NCI-H2196 (cell line): ENCODE measurements around the gene MEX3D.

Experiments used
- DNase-seq: peaks from one replicate; lab custom pipeline; 2025; ENCODE audit not compliant: unreplicated experiment; lab: John Stamatoyannopoulos, UW

MEX3D gene

DNA sequence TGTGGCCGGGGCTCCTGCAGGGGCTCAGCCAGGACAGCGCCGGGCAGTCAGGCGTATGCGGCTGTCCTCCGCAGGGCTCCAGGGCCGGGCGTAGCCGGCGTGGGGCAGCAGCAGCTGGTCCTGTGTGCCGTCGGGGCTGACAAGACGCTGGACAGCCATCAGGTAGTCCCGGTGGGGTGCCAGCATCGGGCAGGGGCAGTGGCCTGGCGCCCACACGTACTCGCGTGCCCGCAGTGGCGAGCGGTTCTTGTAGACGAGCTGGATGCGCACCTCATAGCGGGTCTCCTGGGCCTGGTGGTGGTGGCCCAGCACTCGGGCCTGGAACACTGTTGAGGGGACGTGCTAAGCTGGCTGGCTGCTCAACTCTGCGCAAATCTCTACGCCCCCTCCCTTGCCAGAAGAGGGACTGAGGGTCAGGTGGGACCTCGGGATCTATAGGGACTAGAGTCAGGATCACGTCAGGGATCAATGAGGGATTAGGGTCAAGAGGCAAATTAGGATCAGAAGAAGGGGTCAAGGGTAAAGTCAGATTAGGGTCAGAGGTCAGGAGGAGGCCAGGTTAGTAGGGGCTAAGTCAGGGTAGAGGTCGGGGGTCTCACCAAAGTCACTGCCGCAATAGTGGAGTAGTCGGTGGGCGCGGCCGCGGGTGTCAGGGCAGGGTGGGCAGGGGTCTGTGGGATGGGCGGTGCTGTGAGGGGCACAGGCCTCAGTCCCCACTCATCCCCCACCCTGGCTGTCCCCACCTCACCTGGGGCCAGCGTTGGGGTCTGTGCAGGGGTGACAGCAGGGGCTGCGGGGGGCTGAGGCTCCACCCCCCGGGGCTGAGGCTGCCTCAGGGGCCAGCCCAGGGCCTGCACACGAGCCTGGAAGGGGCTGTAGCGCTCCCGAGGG, 61.9 kb downstream of the MEX3D start:
- DNase-seq, result no peak

DNA sequence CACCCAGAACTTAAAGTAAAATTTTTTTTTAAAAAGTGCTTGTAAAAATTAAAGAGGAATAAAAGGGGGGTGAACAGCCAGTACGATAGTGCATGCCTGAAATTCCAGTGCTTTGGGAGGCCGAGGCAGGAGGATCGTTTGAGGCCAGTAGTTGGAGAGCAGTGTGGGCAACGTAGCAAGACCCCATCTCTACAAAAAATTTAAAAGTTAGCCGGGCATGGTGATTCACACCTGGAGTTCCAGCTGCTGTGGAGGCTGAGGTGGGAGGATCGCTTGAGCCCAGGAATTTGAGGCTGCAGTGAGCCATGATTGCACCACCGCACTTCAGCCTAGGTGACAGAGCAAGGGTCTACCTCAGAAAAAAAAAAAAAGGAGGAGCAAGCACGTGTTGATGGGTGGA, 63.1 kb downstream of the MEX3D start:
- DNase-seq, result no peak
